VCaP (cell line): ENCODE measurements around the gene RNF31.
"Not testable (repeated sequence)": the region's sequence is repeated elsewhere in the genome, so short reads cannot be mapped to it uniquely, and the experiment has no call there.

Experiments used
- H3K27ac ChIP-seq: fragments of 450-650 bp; 2 replicates; pipeline ENCODE4 v1.5.1; 2017
- CTCF ChIP-seq: fragments of 450-650 bp; conservative IDR thresholded peaks from 2 replicates; pipeline ENCODE4 v1.5.1; 2017; ENCODE audit warnings: mild to moderate bottlenecking, moderate library complexity

RNF31 gene

DNA sequence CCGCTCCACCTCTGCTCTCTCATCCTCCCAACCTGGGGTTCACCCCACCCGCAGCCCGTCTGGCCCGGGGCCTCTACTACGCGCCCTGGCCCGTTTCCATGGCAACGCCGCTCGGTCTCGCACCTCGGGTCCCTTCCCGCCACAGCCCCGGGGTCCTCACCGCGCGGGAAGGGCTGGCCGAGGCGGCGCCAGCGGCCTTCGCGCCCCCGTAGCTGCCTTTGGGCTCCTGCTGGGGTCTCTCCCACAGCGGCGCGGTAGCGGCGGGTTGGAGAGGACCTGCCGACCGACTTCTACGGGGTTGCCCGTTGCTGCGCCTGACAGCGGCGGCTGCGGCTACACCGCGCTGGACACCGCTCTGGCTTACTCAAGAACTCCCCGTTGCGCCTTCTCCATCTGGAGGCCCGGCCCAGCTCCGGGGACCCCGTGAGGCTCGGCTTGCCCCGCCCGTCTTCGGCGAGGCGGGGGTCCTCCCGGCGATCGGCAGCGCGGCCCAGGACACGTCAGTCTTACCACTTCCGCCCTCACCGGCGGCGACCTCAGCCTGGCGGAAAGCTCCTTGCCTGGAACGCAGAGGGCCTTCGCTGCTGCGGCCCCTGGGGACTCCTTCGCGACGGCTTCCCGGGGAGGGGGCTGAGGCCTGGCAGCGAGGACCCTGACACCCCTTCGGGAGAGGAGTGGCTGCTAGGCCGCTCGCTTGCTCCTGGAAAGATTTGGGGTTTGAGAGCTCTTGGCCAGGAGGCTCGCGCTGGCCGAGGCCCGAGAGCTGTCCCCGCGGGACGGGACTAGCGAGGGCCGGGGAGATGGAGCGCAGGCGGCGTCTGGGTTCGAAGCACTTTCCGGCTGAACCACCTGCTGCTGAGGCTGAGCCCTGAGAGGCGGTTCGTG, 48.1 kb downstream of the RNF31 start, which contains the start of gene TM9SF1:
TSS of gene TM9SF1 (minus strand) at position 256 of the 885 bp plus-strand sequence. CDS start 422 bp downstream, outside the sequence.
- no peak for TF ChIP-seq CTCF

DNA sequence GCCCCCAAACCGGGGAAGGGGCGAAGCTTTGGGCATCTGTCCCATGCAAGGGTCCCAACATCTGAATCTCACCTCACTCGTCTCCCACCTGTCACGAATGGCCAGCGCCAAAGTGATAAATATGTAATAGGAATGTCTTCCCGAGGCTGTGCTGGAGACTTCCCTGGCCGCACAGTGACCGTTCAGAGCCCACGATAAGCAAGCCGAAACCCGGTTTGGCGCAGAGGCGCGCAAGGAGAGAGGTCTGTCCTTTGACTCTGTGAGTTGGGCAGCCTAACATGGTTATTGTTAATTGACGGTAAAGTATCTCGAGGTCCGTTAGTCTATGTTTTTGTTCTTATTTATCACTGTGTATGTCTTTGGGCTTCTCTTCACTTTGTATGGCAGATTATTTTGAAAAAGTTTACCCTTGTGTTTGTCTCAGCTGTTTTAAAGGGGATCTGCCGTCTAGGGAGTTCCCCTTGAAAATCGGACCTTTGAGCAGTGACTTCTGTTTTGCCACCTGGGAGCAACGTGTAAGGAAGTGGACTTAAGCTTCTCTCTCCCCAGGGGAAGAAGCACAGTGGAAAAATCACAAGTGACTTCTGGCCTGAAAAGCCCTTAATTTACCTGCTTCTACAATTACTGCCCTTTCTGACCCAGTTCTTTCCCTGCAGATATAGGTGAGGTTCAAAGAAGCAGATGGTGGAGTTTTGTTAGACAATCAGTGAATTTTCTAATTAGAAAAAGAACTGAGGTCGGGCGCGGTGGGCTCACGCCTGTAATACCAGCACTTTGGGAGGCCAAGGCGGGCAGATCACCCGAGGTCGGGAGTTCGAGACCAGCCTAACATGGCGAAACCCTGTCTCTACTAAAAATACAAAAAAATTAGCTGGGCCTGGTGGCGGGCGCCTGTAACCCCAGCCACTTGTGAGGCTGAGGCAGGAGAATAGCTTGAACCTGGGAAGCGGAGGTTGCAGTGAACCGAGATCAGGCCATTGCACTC, 49.1 kb downstream of the RNF31 start:
- peak overlapping the region; percentile 96 for H3K27ac ChIP-seq
- no peak for TF ChIP-seq CTCF

More for the DNA sequence above, 48.1 kb downstream of the RNF31 start, which contains the start of gene TM9SF1:
- peak within 1 kb of the TSS; percentile 96 for H3K27ac ChIP-seq

DNA sequence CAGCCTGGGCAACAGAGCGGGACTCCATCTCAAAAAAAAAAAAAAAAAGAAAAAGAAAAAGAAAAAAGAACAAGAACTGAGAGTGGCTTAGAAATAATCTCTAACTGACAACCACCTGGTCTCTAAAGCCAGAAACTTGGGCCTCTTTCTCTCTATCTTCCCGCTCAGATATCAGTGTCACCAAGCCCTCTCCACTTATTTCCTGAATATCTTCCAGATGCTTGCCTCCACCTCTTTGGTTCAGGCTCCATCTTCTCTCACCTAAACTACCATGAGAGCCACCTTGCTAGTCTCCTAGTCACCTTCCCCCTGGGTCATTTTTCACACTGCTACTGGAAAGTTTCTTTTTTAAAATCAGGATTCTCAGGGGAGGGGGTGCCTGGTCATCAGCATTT, 49.8 kb downstream of the RNF31 start:
- no peak for TF ChIP-seq CTCF
- H3K27ac ChIP-seq: peak overlapping the region; percentile 96; the same call in 1 of the 2 replicates

DNA sequence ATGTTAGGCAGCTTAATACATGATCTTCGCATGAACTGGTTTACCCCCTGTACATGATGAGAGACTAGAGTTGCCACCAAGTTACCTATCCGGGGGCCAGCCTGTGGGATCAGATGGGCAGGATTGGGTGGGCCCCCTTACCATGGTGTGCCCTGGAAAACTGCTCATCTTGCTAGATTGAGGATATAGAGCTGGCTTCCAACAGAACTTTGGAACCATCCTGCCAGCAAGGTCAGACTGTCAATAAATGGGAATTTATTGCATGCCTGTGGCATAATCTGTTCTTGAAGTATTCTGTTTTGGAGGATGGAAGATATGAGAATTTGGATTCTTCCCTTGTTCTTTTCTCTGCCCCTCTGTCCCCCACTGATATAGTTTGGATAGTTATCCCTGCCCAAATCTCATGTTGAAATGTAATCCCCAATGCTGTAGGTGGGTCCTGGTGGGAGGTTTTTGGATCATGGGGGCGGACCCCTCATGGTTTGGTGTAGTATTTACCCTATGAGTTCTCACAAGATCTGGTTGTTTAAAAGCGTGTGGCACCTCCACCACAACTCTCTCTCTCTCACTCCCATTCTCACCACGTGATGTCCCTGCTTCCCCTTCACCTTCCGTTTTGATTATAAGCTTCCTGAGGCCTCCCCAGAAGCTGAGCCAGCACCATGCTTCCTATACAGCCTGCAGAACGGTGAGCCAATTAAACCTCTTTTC, 51.7 kb downstream of the RNF31 start:
- no peak overlapping the region for H3K27ac ChIP-seq
- no peak for TF ChIP-seq CTCF

DNA sequence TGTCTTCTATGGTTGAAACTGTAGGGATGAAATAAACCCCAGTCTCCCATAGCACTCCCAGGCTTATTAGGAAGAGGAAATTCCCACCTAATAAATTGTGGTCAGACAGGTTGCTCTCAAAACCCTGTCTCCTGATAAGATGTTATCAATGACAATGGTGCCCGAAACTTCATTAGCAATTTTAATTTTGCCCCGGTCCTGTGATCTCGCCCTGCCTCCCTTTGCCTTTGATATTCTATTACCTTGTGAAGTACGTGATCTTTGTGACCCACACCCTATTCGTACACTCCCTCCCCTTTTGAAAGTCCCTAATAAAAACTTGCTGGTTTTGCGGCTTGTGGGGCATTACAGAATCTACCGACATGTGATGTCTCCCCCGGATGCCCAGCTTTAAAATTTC, 55.2 kb downstream of the RNF31 start:
- not testable (repeated sequence) for H3K27ac ChIP-seq

DNA sequence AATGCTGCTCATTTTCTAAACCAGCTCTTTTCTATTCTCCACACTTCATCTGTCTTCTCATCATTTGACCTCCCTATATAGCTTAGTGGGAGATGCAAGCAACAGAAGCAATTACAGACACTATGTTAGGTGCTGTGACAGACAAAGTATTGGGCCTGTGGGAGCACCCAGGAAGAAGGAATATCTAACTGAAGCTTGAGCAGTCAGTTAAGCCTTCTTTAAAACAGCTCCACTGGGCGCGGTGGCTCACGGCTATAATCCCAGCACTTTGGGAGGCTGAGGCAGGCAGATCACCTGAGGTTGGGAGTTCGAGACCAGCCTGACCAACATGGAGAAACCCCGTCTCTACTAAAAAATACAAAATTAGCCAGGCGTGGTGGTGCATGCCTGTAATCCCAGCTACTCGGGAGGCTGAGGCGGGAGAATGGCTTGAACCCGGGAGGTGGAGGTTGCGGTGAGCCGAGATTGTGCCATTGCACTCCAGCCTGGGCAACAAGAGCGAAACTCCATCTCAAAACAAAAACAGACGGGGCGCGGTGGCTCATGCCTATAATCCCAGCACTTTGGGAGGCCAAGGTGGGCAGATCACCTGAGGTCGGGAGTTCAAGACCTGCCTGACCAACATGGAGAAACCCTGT, 56.1 kb downstream of the RNF31 start:
- H3K27ac ChIP-seq: not testable (repeated sequence)

DNA sequence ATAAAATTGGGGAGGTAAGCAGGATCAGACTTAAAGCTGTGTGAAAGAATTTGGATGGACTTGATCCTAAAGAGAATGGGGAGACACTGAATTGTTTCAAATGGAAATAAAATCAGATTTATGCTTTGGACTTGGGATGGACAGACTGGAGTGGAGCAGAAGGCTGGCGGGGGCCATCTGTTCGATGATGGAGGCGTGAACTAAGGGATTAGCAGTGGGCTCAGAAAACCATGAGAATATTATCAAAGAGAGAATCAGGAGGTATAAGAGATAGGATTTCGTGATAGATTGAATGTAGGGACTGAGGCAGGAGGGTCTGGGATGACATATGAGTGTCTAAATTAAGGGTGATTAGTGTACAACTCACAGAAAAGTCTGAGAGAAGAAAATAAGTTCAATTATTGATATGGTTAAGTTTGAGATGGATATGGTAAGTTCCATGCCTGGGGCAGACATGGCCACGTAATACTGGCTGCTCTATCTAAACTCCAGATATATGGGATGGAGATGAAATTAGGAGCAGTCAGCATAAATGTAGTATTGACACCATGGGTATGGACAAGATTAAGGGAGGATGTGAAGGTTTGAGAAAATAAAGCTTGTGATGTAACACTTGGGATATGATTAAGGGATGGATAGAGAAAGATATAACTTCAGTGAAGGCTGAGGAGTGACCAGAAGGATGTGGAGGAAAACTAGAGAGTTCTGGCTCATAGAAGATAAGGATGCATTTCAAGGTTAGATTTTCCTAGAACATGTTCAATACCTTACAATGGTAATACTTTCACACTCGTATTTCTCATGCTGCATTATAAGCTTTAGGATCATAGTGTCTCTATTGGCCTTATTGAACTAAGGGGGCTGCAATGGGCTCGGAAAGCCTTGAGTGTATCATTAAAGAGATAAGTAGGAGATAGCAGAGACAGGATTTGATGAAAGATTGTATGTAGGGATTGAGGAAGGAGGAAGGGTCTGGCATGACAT, 57.2 kb downstream of the RNF31 start:
- TF ChIP-seq CTCF: no peak
- no peak overlapping the region for H3K27ac ChIP-seq
